ENCODE data around the gene SH3BP5.
A peak's percentile ranks its signal among the peaks of the same experiment; 100 is the strongest.

SH3BP5 gene

DNA sequence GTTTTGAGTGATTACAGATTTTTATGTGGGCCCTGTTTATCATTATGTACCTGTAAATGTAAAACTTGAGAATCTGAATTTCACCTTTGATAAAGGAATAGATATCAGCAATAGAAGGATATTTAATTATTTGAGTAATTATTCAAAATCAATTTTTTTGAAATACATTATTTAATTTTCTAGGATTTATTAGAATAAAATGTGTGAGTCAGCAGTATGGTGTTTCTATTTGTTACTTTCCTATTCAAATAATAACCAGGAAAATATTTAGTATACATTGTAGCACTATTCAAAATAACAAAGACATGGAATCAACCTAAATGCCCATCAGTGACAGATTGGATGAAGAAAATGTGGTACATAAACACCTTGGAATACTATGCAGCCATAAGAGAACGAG, 104.2 kb downstream of the SH3BP5 start:
- no peak for DNase-seq

DNA sequence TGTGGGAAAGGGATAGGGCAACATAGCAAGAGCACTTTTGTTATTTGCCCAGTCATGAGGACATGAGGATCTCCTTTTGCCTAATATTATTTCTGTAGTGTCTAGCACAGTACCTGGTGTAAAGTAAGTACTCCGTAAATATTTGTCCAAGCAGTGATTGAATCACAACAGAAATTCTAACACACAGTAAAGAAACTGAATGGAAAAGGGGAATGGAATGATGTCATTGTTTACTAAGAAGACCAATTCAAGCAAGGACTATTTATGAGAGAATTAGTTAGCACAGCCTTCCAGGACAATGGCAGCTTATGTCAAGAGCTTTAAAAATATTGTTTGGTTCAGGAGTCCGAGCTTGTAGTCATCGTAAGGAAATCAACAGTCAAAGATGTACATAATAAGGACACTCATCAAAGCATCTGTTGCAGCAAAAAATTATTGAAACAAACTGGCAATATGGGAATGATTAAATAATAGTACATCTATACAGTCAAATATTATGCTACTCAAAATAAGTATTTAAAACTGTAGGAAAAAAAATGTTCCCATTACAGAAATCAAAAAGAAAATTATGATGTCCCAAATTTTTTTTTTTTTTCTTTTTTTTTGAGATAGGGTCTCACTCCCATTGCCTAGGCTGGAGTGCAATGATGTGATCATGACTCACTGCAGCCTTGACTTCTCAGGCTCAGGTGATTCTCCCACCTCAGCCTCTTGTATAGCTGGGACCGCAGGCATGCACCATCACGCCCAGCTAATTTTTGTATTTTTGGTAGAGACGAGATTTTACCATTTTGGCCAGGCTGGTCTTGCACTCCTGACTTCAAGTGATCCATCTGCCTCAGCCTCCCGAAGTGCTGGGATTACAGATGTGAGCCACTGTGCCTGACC, 108.5 kb downstream of the SH3BP5 start:
- DNase-seq, result peak; percentile 43

DNA sequence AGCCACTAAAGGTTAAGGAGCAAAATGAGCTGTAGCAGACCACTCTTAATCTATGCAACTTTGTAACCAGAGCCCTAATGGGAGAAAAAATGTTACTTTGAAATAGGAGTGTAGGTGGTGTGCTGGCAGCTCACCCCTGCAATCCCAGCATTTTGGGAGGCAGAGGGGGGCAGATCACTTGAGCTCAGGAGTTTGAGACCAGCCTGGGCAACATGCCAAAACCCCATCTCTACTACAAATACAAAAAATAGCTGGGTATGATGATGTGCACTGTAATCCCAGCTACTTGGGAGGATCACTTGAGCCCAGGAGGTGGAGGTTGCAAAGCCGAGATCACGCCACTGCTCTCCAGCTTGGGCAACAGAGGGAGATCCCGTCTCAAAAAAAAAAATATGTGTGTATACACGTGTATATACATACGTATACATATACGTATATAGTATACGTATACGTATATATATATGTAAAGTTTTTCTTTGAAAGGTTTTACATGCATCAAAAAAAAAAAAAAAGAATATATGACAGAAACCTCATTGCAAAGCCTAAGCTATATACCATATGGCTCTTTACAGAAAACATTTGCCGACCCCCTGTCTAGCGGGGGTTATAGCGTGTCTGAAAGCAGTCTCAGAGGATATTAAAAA, 110.7 kb downstream of the SH3BP5 start:
- no peak for DNase-seq

DNA sequence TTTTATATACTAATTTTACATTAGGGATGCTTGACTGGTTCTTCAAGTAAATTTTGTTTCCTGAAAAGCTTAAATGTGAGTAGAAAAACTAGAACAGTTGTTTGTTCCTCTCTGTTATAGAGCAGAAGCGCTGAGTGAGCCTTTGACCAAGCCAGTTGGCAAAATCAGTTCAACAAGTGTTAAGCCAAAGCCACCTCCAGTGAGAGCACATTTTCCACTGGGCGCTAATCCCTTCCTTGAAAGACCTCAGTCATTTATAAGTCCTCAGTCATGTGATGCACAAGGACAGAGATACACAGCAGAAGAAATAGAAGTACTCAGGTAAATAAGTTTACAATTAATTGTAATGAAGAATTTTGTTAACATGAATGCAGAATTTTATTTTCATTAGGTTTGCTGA, 111.7 kb downstream of the SH3BP5 start:
- no peak for DNase-seq

DNA sequence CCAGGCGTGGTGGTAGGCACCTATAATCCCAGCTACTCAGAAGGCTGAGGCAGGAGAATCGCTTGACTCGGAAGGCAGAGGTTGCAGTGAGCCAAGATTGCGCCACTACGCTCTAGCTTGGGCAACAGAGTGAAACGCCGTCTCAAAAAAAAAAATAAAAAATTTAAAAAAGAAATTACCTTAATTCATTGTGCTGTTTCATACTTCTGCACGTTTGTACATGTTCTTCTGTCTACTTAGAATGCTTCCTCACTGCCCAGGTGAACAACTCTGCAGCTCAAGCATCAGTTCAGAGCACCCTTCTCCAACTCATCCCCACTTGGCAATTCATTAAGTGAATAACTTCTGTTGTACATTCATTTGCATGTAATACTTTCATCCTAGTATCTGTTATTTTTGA, 112.3 kb downstream of the SH3BP5 start:
- no peak for DNase-seq

DNA sequence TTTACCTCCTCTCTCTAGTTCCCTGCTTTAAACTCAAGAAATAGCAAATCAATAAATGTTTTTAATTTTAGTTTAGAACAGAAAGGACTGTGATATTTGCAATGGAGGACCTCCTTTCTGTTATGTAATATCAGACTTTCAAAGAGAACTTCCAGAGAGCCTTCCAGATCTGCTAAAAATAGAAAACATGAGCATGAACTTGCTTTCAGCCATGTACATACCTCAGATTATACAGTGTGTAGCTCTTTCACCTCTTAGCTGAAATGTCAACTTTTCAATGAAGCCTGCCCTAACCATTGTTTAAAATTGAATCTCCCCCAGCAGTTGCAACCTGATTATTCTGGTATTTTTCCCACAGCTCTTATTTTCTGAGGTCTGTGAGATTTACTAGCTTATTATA, 113.7 kb downstream of the SH3BP5 start:
- no peak for DNase-seq

DNA sequence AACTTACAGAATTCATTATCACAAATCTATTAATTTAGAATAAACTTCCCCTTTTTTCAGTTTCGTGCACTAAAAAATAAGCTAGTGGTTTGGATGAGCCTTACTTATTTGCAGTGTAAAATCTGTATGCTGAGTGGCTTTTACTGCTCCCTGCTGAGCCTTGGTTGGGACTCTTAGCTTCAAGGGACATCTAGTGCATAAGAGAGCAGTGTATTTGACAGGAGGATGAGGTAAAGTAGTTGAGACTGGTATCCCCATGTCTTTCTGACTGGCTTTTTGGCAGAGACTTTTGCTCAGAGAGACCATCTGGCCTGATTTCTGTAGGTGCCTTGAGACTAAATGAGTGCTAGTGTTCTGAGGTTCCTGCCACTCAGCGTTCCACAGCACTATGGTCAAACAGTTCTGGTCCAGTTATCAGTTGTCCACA, 114.5 kb downstream of the SH3BP5 start:
- DNase-seq, result no peak

DNA sequence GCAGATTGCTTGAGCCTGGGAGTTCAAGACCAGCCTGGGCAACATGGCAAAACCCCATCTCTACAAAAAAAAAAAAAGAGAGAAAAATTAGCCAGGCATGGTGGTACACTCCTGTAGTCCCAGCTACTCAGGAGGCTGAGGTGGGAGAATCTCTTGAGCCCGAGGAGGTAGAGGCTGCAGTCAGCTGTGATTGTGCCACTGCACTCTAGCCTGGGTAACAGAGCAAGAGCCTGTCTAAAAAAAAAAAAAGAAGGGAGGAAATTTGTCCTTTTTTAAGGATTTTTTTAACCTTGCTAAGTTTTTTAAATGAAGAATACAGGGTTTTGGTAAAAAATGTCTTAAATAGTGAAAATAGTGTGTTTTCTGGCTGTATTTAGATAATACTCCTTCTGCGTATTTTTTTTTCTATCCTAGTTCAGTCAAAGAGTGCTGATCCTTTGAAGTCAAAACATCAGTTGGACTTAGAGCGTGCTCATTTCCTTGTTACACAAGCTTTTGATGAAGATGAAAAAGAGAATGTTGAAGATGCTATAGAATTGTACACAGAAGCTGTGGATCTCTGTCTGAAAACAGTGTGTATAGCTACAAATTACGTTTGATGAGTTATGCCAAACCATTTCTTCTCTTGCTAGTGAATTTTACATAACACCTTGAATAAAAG, 115.2 kb downstream of the SH3BP5 start:
- no peak for DNase-seq

DNA sequence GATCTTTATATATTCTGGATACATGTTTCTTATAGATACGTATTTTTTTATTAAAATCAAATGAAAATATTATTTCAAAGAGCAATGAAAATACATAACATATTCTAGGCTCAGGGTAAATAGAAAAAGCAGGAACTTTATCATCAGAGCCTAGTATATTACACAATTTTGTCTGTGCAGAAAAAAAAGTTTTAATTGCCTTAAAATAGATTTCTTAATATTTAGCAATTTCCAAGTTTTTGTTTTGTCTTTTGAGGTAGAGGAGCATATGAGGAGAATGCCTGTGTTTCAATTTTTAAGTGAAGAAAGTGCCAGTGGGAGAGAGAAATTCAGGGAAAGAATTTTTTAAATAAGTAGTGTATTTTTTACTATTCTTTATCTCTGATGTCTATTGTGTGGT, 115.9 kb downstream of the SH3BP5 start:
- DNase-seq, result no peak

DNA sequence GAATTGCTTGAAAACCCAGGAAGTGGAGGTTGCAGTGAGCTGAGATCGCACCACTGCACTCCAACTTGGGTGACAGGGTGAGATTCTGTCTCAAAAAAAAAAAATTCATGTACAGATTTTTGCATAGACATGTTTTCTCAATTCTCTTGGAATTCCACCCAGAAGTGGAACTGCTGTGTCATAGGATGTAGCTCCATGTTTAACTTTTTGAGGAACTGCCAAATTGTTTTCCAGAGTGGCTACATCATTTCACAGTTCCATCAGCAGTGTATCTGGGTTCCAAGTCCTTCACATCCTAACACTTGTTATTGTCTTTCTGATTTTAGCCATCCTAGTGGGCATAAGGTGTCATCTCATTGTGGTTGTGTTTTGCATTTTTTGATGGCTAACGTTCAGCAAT, 116.4 kb downstream of the SH3BP5 start:
- DNase-seq, result no peak

DNA sequence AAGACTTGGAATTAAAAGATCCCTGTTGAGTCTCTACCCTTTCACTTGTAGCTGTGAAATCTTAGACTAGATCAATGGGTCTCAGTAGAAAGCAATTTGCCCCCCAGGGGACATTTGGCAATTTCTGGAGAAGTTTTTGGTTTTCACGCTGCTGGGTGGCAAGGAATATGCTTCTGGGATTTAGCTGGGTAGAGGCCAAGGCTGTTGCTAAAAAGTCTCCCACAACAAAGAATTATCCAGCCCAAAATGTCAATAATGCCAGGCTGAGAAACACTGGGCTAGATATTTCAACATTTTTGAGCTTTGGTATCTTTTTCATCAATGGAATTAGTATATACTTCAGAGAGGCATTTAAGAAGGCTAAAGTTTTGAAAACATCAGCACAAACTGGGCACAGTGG, 117.6 kb downstream of the SH3BP5 start:
- DNase-seq, result no peak

DNA sequence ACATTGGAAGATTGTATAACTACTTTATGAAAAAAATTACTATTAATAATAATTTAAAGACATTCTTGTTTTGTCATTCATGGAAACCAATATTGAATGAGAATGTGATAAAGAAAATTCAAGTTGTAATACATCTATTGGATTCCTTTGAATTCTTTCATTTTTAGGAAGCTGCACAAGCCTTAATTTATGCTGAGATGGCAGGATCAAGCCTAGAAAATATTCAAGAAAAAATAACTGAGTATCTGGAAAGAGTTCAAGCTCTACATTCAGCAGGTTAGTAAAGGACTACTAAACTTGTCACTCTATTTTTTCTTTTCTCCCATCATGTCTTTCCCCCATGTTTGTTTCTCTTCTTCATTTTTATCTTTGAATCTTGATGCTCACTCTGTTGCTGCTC, 120.4 kb downstream of the SH3BP5 start:
- DNase-seq, result no peak

DNA sequence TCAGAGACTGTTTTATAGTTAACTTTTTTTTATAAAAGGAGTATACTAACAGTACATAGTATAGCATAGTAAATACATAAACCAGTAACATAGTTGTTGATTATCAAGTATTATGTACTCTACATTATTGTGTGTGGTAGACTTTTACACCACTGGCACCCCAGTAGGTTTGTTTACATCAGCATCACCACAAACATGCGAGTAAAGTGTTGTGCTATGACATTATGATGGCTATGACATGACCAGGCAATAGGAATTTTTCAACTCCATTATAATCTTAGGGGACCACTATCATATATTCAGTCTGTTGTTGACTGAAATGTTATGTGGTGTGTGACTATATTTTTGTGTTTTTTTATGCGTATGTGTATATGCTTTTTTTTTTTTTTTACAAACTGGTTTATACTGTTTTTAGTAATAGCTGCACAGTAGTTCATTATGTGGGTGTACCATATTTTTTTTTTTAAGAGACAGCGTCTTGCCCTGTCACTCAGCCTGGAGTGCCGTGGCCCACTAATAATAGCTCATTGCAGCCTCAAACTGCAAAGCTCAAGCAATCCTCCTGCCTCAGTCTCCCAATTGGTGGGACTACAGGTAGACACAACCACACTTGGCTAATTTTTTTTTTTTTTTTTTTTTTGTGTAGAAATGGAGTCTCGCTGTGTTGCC, 124.4 kb downstream of the SH3BP5 start:
- no peak for DNase-seq

DNA sequence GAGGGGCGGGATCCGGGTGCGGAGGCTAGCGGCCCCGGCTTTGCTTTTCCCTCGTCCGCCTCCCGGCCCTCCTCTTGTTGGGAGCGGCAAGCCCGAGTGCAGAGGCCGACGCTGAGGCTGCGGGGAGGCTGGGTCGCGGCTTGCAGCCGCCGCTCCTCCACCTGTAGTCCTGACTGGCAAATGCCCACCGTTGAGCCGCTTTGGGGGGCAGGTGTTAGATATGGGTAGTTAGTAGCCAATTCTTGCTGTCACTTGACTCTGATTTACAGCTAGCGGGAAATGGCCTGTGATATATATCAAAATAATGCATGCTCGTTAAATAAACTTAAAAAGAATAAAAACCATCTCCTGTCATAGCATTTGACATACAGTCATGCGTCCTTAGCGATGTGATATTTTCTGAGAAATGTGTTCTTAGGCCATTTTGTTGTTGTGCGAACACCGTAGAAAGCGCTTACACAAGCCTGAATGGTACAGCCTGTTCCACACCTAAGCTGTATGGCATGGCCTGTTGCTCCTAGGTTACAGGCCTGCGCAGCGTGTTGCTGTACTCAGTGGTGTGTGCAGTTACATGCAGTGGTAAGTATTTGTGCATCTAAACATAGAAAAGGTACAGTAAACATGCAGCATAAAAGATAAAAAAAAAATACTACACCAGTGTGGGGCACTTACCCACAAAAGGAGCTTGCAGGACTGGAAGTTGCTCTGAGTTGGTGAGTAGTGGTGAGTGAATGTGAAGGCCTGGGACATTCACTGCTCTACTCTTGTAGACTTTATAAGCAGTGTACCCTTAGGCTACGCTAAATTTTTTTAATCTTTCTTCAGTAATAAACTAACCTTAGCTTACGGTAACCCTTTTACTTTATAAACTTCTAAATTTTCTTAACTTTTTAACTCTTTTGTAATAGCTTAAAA, 125.5 kb downstream of the SH3BP5 start:
- no peak for DNase-seq

DNA sequence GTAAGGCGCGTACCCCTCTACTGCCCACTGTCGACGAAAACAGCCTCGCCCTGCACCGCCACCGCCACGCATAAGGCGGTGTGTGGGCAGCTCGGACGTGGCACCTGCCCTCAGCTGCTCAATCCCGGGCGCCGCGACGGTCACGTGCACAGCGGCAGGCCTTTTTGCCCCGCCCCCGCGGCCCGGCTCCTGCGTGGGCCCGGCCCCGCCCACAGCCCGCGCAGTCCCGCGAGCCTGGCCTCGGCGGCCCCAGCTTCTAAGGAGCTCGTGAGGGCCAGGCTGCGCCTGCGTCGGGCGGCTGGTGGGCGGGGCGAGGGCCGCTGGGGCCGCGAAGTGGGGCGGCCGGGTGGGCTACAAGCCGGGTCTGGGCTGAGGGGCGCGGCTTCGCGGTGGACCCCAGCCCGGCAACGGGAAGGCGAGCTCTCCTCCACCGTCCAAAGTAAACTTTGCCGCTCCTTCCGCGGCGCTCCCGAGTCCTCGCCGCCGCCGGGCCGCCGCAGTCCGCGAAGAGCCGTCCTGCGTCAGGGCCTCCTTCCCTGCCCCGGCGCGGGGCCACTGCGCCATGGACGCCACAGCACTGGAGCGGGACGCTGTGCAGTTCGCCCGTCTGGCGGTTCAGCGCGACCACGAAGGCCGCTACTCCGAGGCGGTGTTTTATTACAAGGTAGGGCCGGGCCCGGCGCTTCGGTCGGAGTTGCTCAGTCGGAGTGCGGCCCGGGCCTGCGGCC, 126.3 kb downstream of the SH3BP5 start, which contains the start of gene CAPN7:
CAPN7 (plus strand) TSS at position 313 of the 728 bp plus-strand sequence; CDS start at position 563, 250 bp downstream.
- DNase-seq, result no peak

DNA sequence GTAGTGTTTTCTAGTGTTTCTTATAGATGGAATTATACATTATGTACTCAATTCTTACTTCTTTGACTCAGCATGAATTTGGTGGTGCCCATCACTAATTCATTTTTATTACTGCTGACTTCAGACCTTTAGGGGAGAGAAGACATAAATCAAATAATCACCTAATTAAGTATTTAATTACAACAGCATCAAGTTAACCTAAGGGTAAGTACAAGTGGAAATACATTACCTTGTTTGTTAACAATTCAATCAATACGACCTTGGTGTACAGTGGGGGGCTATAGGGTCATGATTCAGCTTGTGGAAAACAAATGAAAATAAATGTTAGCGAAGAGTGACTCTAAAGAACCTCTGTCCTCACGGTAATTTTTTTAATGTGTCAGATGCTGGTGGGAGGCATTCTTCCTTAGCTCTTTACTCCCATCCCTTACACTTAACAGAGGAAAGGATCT, 126.9 kb downstream of the SH3BP5 start:
- no peak for DNase-seq
